Measurements from ENCODE around the gene SPOCD1.
"Not testable (repeated sequence)": the region's sequence is repeated elsewhere in the genome, so short reads cannot be mapped to it uniquely, and the experiment has no call there.

The SPOCD1 gene

DNA sequence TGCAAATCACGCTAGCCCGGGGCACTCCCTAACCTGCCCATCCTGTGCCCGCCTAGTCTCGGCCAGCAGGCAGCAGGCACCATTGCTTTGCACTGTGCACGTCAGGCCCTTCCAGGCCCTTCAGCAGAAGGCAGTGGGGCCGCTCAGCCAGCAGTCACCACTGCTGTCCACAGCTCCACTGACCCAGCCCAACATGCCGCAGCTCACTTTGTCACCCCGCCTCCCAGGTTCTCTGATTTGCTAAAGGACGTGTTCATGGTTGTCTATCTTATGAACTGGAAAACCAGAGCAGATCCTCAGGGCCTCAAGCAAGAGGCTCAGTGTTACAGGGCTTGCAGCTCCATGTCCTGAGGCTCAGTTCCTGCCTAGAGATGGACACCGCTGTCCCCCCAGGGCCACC is 14.2 kb upstream of the SPOCD1 start:
- DNase-seq (ENCODE audit: low read depth in 1 of 2, low spot score in 1 of 2): no peak

DNA sequence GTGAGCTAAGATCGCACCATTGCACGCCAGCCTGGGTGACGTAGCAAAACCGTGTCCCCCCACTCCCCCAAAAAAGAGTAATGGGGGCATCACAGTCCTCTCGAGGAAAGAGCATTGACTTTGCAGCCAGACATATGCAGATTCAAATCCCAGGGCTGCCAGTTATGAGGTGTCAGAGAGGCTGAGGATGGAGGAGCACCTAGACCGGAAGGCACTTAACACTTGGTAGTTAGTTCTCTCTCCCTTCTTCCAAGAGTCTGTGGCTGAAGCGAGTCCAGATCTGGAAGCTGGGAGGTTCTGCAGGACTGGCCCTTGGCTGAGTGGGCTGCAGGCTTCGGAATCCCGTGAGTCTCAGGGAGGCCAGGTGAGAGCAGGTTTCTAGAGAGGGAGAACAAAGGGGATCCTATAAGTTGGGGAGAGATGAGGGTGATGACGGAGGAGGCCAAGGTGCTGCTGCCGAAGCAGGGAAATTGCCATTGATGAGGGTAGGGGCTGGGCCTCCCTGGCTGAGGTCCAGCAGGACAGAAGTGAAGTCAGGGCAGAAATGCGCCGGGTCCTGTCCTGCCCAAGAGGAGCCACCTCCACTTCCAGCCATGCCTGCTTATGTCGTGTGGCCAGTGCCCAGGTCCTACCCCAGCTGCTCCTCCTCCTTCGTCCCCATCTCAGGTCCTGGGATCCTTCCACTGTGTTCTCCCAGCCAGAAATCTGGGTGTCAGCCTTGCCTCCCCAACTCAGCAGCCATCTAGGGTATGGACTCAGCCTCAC is 13.3 kb upstream of the SPOCD1 start:
- no peak for DNase-seq (ENCODE audit: low read depth in 1 of 2, low spot score in 1 of 2)

DNA sequence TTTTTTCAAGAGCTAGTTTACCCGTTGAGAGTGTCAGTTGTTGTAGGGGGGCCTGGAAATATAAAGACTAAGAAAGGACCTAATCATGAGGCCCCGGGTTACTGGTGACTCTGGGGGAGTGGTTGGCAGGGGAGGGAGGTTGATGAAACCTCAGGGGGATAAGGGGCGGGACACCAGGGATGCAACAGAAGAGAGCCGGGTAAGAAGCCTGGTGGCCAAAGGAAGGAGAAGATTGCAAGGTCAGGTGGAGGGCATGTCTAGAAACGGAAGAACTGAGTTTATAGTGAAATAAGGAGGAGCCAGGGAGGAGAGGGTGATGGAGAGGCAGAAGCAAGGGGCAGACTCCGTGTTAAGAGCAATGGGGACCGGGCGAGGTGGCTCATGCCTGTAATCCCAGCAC is 12.5 kb upstream of the SPOCD1 start:
- DNase-seq (ENCODE audit: low read depth in 1 of 2, low spot score in 1 of 2): no peak

DNA sequence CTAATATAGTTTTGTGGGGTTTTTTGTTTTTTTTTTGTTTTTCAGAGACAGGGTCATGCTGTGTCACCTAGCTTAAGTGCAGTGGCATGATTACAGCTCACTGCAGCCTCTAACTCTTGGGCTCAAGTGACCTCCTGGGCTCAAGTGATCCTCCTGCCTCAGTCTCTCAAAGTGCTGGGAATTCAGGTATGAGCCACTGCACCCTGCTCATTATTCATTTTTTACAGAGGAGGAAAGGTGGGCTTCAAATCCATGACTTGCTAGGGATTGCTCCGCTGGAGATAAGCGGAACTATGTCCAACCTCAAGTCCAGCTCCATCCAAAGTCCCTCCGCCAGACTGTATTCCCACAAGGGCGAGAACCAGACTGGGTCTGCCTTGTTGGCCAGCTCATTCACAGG is 8.0 kb upstream of the SPOCD1 start:
- DNase-seq (ENCODE audit: low read depth in 1 of 2, low spot score in 1 of 2): no peak

DNA sequence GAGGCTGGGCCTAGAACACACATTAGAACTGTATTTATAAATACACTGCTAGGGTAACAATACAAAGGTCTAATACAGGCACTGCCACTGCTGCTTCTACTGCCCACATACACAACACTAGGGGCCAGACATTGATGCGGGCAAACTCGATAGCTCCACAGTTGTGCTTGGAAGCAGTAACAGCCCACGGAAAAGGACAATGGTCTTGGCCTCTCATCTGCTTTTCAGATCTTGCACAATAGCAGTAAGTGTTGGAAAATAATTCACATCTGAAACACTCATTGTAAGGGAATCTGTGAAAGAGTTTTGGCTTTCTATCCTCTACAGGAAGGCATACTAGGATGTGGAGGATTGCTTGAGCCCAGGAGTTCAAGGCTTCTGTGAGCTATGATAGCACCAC is 6.9 kb upstream of the SPOCD1 start:
- no peak for DNase-seq (ENCODE audit: low read depth in 1 of 2, low spot score in 1 of 2)

DNA sequence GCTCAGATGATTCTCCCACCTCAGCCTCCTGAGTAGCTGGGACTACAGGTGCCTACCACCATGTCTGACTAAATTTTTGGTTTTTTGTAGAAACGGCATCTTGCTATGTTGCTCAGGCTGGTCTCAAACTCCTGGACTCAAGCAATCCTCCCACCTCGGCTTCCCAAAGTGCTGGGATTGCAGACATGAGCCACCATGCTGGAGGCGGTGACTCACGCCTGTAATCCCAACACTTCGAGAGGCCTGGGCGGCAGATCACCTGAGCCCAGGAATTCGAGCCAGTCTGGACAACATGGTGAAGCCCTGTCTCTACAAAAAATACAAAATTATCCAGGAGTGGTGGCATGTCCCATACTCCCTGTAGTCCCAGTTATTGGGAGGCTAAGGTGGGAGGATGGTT is 4.4 kb upstream of the SPOCD1 start:
- not testable (repeated sequence) for DNase-seq (ENCODE audit: low read depth in 1 of 2, low spot score in 1 of 2)

DNA sequence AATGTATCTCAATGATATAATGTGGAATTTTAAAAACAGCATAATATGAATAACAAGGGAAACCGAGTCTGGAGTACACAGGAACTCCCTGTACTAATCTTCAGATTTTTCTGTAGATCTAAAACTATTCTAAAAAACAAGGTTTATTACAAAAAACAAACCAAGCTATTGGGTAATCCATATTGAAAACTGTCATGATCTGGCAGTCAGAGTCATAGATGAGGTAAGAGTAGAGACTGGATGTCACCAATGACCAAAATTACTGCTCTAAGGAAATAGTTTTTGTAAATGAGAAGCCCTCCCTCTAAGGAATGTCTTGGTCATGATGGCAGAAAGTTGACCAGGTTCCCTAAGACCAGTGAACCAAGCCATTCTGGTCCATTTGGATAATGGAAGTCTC is 2.4 kb upstream of the SPOCD1 start:
- no peak for DNase-seq (ENCODE audit: low read depth in 1 of 2, low spot score in 1 of 2)

DNA sequence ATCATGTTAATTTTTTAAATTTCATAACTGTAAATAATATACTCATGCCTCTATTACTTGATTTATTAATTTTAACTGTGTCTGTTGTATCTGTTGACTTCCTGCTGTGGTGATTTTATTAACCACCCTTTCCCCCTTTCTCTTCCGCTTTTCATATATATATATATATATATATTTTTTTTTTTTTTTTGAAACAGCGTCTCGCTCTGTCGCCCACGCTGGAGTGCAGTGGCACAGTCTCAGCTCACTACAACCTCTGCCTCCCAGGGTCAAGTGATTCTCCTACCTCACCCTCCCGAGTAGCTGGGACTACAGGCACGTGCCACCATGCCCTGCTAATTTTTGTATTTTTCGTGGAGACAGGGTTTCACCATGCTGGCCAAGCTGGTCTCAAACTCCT is 1.1 kb upstream of the SPOCD1 start:
- DNase-seq (ENCODE audit: low read depth in 1 of 2, low spot score in 1 of 2): not testable (repeated sequence)

DNA sequence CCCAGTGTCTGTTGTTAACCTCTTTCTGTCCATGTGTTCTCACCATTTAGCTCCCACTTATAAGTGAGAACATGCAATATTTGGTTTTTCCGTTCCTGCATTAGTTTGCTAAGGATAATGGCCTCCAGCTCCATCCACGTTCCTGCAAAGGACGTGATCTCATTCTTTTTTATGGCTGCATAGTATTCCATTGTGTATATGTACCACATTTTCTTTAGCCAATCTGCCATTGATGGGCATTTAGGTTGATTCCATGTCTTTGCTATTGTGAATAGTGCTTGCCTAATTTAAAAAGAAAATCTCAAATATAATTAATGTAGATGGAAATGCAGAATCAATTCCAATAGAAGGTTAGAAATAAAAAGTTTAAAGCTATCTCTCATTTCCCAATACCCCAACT is 679 bp upstream of the SPOCD1 start:
- not testable (repeated sequence) for DNase-seq (ENCODE audit: low read depth in 1 of 2, low spot score in 1 of 2)

DNA sequence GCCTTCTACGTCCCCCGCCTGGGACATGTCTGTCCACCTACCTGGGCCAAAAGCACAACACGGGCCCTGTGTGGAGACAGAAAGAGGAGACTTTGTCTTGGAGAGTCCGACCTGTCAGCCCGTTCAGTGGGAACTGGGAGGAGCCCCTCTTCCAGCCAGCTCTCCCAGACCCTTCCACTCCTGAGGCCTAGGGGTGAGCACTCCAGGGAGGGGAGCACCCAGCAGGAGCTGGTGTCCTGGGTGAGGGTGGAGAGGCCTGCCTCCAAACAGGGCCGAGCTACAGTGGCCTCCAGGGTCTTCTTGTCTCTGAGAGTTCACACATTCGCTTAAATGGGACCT is 546 bp downstream of the SPOCD1 start:
- no peak for DNase-seq (ENCODE audit: low read depth in 1 of 2, low spot score in 1 of 2)

DNA sequence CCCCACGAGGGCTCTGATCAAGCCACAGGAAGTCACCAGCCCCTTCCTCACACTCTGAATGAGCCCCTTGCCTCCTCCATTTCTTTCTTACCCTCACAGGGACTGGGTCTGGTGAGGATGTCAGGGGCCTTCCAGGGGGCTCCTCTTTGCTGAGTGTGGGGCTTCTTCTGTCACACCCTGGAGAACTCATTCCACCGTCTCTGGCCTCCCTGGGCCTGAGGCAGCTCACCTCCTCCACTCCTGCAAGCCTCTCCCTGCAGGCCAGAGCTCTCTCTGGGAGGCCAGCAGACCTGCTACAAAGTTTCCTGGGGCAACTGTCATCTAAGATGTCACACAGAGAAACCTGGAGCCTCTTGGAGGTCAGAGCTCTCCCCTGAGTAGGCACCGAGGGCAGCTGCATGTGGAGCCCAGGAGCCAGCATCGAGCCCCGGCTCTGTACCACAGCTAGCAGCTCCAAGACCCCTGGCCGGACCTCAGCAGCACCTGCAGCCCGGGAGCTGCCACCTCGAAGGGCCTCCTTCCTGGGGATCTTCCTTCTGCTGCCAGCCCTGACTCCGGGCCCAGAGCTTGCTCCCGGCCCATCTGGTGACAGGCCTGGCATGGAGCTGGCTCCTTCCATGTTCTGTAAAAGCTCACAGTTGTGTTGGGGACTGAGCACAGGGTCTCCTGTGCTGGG is 1.1 kb downstream of the SPOCD1 start:
- DNase-seq (ENCODE audit: low read depth in 1 of 2, low spot score in 1 of 2): no peak

DNA sequence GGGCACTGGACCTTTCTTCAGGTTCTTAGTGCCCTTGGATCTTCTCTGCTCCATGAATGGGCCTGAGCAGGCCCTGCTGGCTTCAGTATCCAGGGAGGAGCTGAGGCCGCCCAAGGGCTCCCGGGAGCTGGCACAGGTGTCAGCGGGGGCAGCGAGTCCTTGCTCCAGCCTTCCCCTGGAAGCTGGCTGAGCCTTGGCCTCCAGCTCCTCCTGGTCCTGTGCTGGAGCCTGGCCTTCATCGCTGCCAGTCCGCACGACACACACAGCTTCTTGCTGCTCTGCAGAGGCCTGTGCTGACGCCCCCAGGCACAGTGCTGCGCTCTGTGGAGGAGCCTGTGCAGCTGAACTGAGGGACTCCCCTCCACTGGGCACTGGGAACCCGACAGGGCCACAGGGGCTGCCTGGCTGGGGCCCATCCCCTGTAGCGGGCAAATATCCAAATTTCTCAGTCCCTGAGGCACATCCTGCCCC is 1.7 kb downstream of the SPOCD1 start:
- DNase-seq (ENCODE audit: low read depth in 1 of 2, low spot score in 1 of 2): no peak

DNA sequence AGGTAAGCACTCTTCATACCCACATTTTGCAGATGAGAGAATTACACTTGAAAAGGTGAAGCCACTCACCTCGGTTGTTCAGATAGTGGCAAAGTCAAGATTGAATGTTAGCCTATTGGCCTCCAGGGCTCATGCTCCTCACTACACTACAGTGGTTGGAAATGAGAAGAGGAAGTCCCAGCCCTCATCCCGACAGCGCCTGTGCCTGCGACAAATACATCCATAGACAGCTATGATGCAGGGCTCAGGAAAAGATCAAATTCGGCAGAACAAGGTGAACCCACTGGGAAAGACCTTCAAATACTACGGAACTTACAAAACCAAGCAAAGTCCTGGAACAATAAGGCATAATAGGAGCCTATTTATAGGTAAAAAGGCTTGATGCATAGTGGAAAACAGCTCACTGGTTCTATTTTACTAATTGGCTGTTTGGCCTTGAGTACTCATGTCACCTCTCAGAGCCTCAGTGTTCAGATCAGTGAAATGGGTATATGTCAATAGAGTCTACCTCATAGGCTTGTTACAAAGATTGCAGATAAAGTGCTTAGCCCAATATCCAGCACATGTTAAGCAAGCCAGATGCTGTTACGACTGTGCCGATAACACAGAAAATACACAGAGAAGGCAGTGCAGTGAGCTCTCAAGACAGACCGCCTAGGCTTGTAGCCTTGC is 3.5 kb downstream of the SPOCD1 start:
- no peak for DNase-seq (ENCODE audit: low read depth in 1 of 2, low spot score in 1 of 2)

DNA sequence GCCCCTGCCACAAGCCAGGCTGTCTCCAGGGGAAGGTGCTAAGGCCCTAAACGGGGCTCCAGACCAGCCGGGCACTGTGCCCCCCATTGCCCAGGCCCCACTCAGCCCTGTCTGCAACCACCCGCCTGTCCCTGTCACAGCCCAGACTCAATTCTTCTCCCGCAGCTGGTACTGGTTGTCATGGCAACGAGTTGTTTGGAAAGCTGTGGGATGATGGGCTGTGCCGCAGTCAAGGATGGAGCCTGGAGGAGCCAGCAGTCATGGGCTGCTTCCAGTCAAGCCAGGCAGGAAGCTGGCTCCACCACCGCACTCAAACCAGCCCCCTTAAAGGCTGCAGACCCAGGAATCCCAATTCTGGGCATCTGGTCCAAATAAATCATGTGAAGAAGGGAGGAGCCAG is 4.2 kb downstream of the SPOCD1 start:
- no peak for DNase-seq (ENCODE audit: low read depth in 1 of 2, low spot score in 1 of 2)

DNA sequence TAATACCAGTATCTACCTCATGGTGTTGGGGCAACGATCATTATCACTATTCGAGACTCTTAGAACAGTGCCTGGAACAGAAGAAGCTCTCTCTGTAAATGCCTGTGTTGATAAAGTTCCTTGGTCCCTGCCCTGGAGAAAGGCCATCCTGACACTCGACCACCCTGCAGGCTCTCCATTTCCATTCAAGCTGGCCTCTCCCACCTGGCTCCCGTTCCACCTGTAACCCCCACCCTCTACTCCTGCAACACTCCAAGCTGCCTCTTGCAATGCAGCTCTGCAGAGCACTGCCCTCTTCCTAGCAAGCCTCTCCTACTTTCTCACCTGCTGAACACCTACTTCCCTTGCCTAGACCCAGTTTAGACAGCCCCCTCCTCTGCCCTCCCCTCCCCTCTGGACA is 6.1 kb downstream of the SPOCD1 start:
- no peak for DNase-seq (ENCODE audit: low read depth in 1 of 2, low spot score in 1 of 2)

DNA sequence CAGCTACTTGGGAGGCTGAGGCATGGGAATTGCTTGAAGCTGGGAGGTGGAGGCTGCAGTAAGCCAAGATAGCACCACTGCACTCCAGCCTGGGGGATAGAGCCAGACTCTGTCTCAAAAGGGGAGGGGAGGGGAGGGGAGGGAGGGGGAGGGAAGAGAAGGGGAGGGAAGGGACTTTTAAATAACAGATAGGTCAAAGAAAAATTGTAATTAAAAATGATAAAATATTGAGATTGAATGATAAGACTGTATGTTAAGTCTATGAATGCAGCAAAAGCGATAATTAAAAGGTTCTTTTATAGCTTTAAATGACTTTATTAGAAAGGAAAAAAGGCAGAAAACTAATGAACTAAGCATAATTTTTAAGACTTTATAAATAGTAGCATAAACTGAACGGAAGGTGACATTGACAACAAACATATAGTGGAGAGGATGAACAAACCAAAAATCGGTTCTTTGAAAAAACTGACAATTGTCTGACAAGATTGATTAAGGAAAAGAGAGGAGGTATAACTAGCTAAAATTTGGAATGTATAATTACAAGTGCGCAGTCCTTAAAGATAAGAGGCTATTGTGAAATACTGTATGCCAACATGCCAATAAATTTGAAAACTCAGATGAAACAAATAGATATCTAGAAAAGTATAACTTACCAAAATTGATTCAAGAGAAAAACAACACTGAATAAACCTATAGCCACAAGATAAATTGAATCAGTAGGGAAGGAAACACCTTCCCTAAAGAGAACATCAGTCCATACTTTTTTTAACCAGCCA is 8.4 kb downstream of the SPOCD1 start:
- DNase-seq (ENCODE audit: low read depth in 1 of 2, low spot score in 1 of 2): no peak

DNA sequence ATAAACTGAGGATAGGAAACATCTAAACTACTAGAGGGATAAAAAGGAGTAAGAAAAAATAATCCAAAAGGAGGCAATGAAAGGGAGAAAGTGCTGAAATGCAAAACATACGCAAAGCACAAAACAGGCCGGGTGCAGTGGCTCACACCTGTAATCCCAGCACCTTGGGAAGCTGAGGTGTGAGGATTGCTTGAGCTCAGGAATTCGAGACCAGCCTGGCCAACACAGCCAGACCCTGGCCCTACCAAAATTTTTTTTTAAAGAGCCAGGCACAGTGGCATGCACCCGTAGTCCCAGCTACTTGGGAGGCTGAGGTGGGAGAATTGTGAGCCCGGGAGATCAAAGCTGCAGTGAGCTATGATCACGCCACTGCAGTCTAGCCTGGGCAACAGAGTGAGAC is 10.5 kb downstream of the SPOCD1 start:
- no peak for DNase-seq (ENCODE audit: low read depth in 1 of 2, low spot score in 1 of 2)

DNA sequence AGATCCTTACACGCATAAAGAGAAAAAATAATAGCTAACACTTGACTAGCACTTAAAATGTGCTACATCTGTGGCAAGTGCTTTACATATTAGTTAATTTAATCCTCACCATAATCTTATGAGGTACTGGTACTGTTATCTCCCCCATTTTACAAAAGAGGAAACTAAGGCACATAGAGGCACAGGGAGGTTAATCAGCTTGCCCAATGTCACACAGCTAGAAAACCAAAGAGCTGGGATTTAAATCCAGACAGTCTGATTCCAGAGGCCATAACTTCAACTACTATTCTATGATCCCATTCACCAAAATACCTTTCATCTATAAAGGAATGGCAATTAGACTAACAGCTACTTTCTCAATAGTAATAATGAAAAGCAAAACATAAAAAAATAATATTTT is 11.7 kb downstream of the SPOCD1 start:
- DNase-seq (ENCODE audit: low read depth in 1 of 2, low spot score in 1 of 2): no peak

DNA sequence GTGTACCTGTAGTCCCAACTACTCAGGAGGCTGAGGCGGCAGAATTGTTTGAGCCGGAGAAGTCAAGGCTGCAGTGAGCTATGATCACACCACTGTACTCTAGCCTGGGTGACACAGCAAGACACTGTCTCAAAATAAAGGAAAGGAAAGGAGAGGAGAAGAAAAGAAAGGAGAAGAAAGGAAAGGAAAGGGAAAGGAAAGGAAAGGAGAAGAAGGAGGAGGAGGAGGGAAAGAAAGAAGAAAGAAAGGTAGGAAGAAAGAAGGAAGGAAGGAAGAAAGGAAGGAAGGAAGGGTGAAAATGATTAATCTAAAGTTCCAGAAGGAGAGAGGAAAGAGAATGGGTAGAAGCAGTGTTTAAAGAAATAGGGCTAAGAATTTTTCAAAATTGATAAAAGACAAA is 12.2 kb downstream of the SPOCD1 start:
- no peak for DNase-seq (ENCODE audit: low read depth in 1 of 2, low spot score in 1 of 2)

DNA sequence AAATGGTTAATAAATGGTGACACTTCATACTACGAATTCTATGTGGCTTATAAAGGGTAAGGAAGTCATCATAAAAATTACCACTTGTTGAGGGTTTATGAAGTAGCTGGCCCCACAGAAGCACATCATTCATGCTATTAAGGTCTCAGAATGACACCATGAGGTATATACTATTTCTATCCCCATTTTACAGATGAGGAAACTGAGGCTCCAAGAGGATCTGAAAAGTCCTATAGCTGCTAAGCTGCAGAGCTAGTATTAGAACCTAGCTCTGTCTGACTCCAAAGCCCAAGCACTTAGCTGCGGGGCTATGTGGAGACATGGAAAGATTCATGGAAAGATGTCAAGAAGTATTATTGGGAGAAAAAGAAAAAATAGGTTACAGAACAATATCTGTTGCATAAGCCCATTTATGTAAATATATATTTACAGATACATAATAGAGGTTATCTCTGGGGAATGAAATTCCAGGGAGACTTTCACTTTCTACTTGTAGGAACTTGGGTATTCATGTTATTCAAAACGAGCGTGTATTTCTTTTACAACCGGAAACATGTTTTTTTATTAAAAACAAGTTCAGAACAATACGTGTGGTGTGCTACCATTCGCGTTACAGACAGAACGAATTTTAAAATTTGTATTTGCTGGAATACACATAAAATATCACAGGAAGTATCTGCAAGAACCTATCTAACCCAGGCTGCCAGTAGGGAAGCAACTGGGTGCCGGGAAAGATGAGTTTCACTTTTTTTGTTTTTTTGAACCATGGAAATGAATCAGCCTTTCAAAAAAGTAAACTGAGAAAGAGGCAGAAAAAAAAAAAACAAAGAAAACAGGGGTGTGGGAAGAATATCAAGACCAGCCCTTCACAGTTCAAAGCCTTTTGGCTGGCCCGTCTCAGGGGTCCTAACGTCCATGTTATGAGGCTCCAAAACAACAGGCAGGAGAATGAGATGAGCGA is 13.4 kb downstream of the SPOCD1 start:
- DNase-seq (ENCODE audit: low read depth in 1 of 2, low spot score in 1 of 2): no peak

DNA sequence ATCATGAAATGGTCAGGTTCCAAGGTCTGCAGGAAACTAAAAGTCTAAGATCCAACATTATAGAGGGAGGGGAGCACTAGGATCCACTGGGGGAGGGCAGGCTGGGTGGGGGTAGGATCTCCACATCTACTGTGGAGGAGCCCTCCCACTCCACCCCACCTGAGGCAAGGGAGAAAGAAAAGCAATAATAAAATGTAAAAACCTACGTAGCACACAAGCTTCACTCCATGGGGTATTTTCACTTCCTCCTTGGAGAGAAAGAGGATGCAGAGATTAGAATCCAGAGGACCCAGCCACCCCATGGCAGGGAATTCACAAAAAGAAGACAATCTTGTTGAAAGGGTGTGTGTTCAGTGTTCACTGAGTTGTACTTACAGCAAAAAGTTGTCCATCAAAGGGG is 14.4 kb downstream of the SPOCD1 start:
- DNase-seq (ENCODE audit: low read depth in 1 of 2, low spot score in 1 of 2): no peak

All from activated T-helper 1 cell treated with anti-CD3 and anti-CD28 coated beads, Interleukin-2, amount 50 U/mL, for 16 hours (primary cell).